Right lung (tissue), 5 donors: ENCODE data around the gene TCF15. TPM values are rescaled to one million over a fixed set of nuclear protein-coding genes. Genes with fewer than 3 reads are reported as not detected.
"Not testable (repeated sequence)": the region's sequence is repeated elsewhere in the genome, so short reads cannot be mapped to it uniquely, and the experiment has no call there.

Source experiments
- DNase-seq, 2 donors: peaks; one replicate each; pipeline ENCODE4 v3.0.0-alpha.2; 2013
- polyA plus RNA-seq, 5 donors: library from polyadenylated mRNA; unstranded; fragments of 120-200 nt; gene quantifications; one replicate each; pipeline versions ENCODE4 v1.2.1 to v1.2.3, GENCODE V29; 2013; ENCODE audit warnings: inconsistent platforms in 1 of 5, low replicate concordance in 1 of 5; ENCODE audit not compliant: insufficient read length in 5 of 5, insufficient read depth in 1 of 5

TCF15 gene
- polyA plus RNA-seq, 5 donors: 1.1 to 3.0 (median 1.4) TPM

GRCh38 chr20:584971-585301 lies 25.2 kb downstream of the TCF15 start:
- DNase-seq: no peak

GRCh38 chr20:584161-584970 lies 25.7 kb downstream of the TCF15 start:
- DNase-seq: no peak

- no peak for DNase-seq
Observed at GRCh38 chr20:582204-582603, 27.9 kb downstream of the TCF15 start.

DNA sequence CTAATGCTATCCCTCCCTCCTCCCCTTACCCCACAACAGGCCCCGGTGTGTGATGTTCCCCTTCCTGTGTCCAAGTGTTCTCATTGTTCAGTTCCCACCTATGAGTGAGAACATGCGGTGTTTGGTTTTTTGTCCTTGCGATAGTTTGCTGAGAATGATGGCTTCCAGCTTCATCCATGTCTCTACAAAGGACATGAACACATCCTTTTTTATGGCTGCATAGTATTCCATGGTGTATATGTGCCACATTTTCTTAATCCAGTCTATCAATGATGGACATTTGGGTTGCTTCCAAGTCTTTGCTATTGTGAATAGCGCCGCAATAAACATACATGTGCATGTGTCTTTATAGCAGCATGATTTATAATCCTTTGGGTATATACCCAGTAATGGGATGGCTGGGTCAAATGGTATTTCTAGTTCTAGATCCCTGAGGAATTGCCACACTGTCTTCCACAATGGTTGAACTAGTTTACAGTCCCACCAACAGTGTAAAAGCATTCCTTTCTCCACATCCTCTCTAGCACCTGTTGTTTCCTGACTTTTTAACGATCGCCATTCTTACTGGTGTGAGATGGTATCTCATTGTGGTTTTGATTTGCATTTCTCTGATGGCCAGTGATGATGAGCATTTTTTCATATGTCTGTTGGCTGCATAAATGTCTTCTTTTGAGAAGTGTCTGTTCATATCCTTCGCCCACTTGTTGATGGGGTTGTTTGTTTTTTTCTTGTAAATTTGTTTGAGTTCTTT lies 31.0 kb downstream of the TCF15 start:
- not testable (repeated sequence) for DNase-seq

GRCh38 chr20:577167-577791 lies 32.8 kb downstream of the TCF15 start:
- no peak for DNase-seq

DNA sequence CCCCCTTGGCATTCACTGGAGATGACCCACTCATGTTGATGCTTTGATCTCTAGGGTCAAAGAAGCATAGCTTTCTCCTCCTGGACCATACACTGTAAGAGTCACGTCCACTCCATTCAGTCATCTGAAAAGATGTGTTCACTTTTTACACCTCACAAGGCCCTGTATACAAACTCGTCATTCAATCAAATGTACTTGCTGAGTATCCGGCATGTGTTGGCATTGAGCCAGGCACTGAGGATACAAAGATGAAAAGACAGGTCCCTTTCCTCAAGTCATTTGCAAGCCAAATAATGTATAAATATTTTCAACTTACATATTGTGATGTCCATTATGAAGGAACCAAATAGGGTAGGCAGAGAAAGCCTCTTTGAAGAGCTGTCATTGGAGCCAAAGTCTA lies 34.0 kb downstream of the TCF15 start:
- no peak for DNase-seq

GRCh38 chr20:575230-575629 lies 34.9 kb downstream of the TCF15 start:
- DNase-seq: no peak

GRCh38 chr20:574297-574942 lies 35.7 kb downstream of the TCF15 start:
- DNase-seq: no peak

DNA sequence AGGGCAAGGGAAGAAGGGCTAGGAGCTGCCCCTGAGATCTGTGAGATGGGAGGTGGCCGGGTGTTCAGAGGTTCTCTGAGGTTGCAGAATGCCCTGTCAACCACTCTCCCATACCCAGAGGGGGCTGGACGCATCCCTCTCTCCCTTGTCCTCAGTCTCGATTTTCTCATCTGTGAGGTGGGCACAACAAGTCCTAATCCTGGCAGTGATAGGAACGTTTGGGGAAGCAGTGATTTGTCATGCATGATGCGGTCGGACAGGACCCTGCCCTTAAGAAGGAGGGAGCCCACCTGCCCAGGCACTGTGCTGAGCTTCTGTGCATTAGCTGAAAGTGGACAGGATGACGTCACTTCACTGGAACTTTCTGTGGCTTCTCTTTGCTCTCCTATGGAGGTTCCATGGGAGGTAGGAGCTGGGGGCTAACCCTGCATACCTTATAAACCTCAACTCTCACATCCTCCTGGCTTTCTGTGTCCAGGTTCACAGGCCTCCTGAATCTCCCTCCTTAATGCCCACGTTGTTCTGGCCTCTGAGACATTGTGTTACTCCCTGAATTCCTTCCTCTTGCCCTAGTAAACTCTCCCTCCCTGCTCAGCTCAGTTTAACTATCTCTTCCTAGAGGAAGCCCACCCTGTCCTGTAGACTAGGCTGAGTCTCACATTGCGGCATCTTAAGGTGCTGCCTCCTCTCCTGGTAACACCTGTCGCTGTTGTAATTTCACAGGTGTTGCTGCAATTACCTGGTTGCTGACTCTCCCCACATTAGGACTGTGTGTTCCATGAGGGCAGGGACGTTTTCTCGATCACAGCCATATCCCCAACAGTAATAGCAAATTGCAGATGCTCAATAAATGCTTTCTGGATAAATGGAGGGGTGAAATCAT lies 36.5 kb downstream of the TCF15 start:
- DNase-seq: no peak

GRCh38 chr20:572727-573126 lies 37.4 kb downstream of the TCF15 start:
- DNase-seq: no peak

GRCh38 chr20:571754-572441 lies 38.2 kb downstream of the TCF15 start:
- DNase-seq: peak; percentile 69

DNA sequence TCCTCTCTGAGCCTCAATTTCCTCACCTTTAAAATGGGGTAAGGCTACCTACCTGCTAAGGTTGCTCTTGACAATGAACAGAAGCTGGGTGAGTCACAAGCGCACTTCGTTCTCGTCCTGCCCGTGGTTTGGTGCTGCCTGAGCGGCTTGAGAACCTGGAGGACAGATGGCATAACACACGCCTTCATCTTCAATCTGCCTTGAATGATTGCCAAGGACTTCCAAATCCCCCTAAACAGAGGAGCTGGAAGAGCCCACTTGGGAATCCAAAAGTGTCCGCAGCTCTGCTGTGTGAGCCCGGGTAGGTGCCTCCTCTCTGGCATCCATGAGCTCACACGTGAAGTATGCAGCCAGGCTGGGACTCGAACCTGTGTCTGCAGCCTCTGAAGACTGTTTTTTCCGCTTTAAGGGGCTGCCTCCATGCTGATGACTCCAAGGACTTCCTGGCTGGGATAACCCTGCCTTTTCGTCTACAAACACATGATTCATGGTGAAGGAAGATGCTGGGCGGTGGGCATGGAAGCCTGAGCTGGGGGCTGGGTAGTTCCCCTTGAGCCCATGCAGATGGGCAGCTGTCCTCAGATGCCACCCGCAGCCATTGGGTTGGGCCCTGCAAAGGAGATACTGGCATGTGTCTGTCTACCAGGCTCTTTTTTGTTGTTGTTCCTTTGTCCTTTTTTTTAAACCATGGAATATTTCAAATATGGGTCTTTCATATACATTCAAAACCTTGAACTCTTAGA lies 41.3 kb downstream of the TCF15 start:
- no peak for DNase-seq

DNA sequence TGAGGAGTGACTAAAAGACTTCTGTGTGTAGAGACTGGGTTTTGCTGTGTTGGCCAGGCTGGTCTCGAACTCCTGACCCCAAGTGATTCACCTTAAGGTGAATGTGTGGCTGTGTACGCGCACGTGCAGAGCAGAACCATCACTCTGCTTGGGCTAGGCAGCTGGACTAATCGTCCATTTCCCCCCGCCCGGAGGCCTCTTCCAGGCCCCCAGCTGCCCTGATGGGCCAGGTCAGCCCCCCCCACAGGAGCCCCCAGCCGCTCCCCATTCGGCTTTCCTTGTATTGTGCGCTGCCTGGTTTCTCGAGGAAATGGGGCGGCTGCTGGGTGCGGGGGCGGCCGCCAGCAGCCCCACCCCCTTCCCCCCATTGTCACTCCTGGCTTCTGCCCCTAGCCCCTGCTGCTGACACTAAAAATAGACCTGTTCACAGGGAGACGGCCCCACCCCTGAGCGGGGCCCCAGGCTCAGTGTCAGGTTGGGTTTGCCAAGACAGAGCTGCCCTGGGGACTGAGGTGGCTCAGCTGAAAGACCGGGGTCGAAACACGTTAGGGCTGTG lies 41.9 kb downstream of the TCF15 start:
- no peak for DNase-seq

DNA sequence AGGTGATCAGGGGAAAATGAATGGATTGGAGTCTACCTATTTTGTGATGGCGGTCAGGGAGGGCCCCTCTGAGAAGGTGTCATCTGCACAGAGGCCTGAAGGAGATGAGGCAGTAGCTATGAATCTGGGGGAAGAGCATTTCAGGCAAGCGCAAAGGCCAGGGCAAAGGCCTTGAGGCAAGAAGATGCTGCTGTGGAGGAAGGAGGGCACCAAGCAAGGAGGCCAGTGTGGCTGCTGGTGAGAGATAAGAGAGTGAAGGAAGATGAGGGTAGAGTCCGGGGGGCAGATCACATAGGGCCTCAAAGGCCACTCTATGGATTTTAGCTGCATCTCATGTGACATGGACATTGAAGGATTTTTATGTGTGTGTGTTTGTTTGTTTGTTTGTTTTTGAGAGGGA lies 45.9 kb downstream of the TCF15 start:
- no peak for DNase-seq

DNA sequence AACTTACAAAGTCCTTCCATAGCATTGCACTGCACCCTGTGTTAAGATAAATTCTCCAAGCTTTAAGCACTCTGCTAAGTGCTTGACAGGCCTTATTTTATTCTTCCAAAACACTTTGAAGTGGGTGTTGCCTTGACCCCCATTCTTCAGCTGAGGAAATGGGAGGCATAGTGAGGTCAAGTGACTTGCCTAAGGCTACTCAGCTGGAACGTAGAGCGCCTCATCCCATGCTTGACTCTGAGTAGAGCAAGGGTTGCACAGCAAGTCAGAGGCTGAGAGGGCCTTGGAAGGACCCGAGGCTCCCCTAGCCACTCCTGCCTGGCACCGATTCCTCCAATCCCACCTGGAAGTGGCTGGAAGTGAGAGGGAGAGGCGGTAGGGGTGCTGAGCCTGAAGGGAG lies 46.9 kb downstream of the TCF15 start:
- no peak for DNase-seq

GRCh38 chr20:562232-562897 lies 47.7 kb downstream of the TCF15 start:
- no peak for DNase-seq

DNA sequence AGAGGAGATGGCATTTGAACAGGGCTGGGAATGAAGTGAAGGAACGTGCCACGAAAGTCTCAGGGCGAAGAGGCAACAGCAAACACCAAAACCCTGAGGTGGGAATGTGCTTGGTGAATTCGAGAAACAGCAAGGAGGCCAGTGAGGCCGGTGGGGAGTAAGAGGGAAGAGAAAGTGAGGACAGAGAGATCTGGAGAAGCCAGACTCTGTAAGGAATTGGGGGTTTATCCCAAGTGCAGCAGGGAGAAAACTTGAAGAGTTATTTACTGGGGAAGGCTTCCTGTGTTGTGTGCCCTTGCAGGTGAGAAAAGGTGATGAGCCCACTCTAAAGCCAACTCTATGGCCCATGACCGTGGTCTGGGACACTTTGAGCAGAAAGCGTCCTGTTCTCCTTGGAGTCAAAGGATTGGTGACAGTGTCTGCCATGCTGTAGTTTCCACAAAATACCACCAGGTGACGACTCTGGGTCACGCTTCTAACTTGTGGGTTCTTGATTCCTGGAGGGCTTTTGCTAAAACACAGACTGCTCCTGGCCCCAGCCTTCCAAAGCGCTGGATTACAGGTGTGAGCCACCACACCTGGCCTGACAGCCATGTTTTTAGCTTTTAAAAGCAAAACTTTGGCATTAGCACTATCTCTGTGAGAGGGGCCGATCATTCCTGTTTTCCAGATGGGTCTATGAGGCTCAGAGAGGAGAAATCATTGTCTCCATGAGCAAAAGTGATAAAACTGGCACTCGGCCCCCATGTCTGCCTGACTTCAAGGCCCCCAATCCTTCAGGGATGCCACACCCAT lies 48.5 kb downstream of the TCF15 start:
- DNase-seq: peak; percentile 31 to 64

DNA sequence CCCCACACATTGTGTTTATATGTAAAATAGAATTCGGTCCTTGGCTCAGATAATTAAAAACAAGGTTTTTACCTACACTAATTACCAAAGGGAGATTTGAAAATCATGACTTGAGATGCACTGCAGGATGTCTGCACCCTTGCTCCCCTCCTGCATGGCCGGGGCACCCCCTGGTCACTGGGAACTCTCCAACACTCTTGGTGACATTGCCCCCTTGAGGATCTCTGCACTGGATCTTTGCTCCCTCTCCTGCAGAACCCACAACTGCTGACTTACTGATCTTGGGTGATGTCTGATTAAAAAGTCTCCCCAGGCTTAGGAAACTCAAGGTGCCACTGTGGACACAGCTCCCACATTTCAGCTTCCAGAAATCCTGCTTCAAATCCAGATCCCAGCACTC lies 49.4 kb downstream of the TCF15 start:
- DNase-seq: no peak
